ENCODE data around the gene AGAP3.
A peak's percentile ranks its signal among the peaks of the same experiment; 100 is the strongest.

The AGAP3 gene

GRCh38 chr7:151074817-151075661, 11.2 kb upstream of the AGAP3 start:
- no peak for DNase-seq (ENCODE audit: low read depth)

DNA sequence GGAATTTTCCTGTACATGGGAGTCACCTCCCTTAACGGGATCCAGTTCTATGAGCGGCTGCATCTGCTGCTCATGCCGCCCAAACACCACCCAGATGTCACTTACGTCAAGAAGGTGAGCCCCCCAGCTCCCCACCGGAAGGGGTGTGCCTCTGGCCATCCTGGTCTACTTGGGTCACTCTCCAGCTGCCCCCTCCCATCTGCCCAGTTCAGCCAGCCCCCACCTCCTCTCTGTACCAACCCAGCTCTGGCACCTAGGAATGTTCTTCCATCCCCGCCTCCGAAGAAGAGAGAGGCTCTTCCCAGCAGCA, 10.7 kb upstream of the AGAP3 start:
- DNase-seq (ENCODE audit: low read depth): no peak

DNA sequence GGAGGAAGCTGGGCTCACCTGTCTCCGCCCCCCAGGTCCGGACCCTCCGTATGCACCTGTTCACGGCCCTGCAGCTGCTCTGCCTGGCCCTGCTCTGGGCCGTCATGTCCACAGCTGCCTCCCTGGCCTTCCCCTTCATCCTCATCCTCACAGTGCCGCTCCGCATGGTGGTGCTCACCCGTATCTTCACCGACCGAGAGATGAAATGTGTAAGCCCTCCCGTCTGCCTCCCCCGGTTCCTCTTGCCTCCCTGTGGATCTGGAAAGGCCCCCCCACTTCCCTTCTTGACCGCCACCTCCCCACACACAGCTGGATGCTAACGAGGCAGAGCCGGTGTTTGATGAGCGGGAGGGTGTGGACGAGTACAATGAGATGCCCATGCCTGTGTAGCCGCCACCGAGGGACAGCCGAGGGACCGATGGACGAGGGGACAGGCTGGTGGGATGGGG, 10.3 kb upstream of the AGAP3 start:
- DNase-seq (ENCODE audit: low read depth): no peak

DNA sequence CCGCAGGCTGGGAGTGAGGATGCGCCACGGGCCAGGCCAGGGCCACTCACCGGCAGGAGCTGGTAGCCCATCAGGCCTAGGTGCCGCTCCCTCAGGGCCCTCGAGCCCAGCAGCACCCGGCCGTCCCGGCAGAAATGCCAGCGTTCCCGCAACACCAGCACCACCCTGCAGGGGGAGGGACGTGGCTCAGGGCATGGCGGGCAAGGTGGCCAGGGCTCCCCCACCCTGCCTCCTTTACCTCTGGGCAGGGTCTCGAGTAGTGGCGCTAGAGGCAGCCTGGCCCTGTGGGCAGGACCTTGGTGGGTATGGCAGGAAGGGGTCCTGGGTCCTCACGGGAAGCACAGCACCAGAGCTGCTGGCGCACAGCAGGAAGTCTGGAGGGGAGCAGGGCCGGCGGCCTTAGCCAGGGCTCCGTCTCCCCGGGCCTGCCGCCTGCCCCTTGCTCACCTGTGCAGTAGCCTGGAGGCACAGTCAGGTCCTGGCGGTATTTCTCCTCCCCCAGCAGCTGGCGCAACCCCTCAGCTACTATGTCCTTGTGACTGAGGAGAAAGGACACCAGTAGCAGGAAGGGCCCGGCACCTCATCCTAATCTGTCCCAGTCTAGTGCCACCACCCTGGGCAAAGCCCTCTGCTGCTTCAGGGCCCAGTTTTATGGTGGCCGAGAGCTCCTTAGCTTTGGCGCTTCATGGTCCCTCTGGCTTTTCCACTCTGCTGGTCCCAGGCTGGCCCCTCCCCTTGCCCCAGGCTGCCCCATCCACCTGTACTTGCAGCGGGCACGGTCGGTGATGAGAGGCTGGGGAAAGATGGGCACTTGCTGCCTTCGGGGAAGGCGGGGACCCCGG, 9.2 kb upstream of the AGAP3 start:
- DNase-seq (ENCODE audit: low read depth): no peak

DNA sequence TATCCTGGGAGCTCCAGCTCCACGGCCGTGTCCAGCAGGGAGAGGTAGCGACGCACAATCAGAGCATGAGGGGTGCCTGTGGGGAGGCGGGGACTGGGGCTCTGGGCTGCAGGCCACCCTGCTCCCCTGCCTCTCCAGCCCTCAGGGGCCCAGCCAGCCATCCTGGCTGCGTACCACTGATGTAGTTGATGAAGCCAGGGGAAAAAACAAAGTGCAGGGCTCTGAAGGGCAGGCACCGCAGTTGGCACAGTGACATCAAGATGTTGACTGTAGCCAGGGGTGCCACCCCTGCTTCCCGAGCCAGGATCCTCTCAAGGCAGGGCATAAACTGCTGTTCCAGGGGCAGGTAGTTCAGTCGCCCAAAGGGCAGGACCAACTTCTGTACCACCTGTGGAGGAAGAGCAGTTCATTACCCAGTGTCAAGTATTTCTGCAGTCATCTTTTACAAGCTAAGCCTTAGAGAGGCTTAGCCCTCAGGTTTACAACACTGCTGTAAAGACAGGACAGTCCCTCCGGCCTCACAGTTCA, 8.5 kb upstream of the AGAP3 start:
- no peak for DNase-seq (ENCODE audit: low read depth)

- no peak for DNase-seq (ENCODE audit: low read depth)
These were observed 7.8 kb upstream of the AGAP3 start for GRCh38 chr7:151078233-151079040.

GRCh38 chr7:151079199-151079910, 6.9 kb upstream of the AGAP3 start:
- no peak for DNase-seq (ENCODE audit: low read depth)

DNA sequence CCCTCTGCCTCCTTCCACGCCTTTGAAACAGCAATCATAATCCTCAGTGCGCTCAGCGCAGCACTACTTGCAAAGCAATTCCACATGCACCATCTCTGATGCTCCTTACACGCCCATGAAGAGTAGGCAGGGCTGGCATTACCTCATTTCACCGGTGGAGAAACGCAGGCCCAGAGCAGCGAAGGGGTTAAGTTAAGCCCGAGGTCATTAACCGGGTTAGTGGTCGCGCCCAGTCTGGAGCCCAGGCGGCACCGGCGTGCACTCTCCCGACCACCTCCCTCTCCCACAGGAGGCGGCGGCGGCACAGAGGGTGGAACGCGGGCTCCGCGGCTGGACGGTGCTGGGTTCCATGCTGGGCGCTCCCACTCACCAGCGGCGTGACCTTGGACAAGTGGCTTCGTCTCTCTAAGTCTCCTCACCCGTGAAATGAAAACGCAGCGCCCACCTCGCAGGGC, 6.2 kb upstream of the AGAP3 start:
- no peak for DNase-seq (ENCODE audit: low read depth)

- DNase-seq (ENCODE audit: low read depth): peak; percentile 84
These were observed 5.6 kb upstream of the AGAP3 start, which contains the start of gene FASTK for GRCh38 chr7:151080522-151081169. Gene FASTK, minus strand, starts transcription at chr7:151080809. Its CDS starts 43 bp downstream, at chr7:151080766.

GRCh38 chr7:151081170-151082101, 4.8 kb upstream of the AGAP3 start:
- no peak for DNase-seq (ENCODE audit: low read depth)

- DNase-seq (ENCODE audit: low read depth): no peak
These were observed 3.9 kb upstream of the AGAP3 start for GRCh38 chr7:151082141-151083070.

DNA sequence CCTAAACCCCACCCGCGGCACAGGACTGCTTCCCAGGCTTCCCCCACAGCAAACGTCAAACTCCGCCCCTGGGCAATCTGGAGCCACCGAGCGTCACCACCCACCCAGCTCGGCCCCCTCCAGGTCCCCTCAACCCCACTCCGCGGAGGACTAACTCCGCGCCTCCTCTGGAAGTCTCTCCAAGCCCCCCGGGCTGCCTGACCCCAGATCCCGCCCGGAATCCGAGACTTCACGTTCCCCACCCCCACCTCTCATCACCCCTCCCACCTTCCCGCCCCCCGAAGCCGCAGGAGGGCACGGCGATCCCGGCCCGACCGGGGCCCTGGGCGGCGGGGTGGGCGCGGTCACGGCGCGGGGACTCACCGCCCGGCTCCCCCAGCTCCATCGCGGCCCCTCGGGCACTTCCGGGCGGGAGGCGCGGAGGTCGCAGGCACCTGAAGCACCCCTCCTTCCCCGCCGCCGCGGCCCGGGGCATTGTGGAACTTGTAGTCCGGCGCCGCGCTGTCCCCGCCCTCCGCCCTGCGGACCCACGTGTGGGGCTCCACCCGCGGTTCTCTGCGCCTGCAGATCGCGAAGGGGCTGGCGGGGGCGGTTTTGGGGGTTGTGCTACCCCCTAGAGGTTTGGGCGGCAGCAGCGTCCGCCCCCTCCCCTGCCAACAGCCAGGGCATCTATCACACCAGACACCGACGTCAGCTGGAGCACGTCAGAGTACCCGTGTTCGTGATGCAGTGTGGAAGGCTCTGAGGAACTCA, 3.0 kb upstream of the AGAP3 start, which contains the start of gene TMUB1:
Gene TMUB1, minus strand, starts transcription at position 423 of the 753 bp plus-strand sequence. CDS start 930 bp downstream, outside the sequence.
- DNase-seq (ENCODE audit: low read depth): no peak

DNA sequence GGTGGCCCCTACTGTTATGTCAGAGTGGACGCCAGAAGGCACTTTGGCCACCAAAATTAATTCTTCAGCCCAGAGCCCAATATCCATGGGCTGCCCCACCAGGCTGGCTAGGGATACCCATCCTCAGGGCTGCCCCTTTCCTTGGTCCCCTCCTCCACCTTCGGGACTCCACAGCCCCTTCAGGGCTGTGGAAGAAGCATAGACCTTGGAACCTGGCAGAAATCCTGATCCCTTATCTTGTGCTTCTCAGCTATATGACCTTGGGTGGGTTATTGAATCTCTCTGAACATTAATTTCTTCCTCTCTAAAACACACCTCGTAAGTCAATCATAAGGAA, 2.5 kb upstream of the AGAP3 start:
- DNase-seq (ENCODE audit: low read depth): no peak

DNA sequence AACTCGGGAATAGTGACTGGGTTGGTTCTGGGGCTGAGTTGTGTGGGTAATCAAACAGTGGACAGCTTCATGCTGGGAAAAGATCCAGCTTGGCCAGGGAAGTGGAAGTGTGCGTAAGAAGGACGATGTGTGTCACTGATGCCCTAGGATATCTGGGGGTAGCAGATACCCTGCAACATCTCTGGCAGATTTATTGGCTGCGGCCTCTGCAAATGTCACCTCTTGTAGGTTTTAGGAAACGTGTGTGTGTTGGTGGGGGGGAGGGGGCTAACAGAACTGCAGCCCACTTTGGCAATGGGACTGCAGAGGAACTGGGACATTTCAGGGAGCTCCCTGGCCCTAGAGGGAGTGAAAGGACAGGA, 965 bp upstream of the AGAP3 start:
- DNase-seq (ENCODE audit: low read depth): no peak

GRCh38 chr7:151086802-151087244, 548 bp downstream of the AGAP3 start:
- no peak for DNase-seq (ENCODE audit: low read depth)

DNA sequence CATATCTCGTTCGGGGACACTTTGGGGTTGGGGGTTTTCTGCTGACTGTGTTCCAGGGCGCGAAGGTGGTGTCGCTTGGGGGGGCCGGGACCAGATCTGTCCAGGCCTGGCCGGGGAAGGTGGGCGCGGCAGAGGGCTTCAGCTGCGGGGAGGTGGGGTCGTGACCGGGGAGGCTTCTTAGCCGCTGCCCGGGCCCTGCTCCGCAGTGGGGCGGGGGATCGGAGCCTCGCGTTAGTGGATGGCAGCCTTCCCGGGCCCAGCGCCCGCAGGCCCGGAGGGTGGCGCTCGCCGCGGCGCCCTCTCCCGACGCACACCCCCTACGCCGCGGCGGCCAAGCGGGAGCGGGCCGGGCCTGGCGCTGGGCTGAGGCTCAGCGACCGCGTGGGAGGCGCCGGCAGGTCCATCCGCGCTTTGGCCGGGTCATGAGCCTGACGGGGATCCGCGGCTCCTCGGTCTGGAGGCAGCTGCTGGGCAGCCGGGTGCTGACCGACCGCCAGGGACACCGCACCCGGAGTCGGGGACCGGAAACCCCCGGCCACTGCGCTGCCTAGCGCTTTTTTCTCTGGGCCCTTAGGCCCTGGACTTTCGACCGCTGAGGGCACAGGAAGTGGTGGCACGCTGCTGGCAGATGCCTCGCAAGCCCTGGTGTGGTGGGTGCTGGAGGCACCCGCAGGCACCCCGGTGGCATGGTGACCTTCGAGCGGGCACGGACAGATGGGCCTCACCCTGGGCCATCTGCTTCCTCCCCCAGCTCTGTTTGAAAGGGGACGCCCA, 1.2 kb downstream of the AGAP3 start:
- no peak for DNase-seq (ENCODE audit: low read depth)

All from GM04504 (cell line).